ENCODE measurements around the gene ATXN7L1. TPM values are rescaled to one million over a fixed set of nuclear protein-coding genes. Genes with fewer than 3 reads are reported as not detected.

Gene ATXN7L1
- total RNA-seq, 1 donor from 2014 or later: 16.2 TPM

DNA sequence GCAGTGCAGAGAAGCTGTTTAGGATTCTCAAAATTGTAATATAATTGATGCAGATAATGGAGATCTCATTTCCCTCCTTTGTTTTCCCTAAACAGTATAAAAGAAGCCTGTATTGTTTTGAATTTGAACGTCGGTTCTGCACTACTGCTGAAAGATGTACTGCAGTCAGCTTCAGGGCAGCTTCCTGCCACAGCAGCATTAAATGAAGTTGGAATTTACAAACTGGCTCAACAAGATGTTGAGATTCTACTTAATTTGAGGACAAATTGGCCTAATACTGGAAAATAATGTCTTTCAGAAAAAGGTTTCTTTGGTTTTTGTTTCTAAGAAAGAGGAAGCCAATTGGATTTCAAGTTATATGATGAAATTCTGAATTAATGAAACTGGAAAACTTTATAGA is 309.4 kb downstream of the ATXN7L1 start:
- Histone ChIP-seq H3K36me3 (peaks cover 0 to 31% of the 10 kb centered on the region in 2 donors), H3K4me1 (peaks cover 9% of the 10 kb centered on the region), H3K4me3 (no peak overlapping the region), H3K27me3 (no peaks in the 10 kb centered on the region), H3K9me3 (no peaks in the 10 kb centered on the region), H3K27ac (peak overlapping the region; percentile 33)
- no peak for DNase-seq (ENCODE audit: extremely low spot score in 2 of 2)
- intact Hi-C loops (cut with DNase I): no loop called here
- TF ChIP-seq, protein P1, sequence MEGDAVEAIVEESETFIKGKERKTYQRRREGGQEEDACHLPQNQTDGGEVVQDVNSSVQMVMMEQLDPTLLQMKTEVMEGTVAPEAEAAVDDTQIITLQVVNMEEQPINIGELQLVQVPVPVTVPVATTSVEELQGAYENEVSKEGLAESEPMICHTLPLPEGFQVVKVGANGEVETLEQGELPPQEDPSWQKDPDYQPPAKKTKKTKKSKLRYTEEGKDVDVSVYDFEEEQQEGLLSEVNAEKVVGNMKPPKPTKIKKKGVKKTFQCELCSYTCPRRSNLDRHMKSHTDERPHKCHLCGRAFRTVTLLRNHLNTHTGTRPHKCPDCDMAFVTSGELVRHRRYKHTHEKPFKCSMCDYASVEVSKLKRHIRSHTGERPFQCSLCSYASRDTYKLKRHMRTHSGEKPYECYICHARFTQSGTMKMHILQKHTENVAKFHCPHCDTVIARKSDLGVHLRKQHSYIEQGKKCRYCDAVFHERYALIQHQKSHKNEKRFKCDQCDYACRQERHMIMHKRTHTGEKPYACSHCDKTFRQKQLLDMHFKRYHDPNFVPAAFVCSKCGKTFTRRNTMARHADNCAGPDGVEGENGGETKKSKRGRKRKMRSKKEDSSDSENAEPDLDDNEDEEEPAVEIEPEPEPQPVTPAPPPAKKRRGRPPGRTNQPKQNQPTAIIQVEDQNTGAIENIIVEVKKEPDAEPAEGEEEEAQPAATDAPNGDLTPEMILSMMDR (IDR thresholded peaks at IDR 0.05): no peak
- TF ChIP-seq POLR2A (IDR thresholded peaks at IDR 0.05) (no peak), POLR2AphosphoS5 (IDR thresholded peaks at IDR 0.05; ENCODE audit: insufficient read depth in 1 of 2, low read depth in 1 of 2) (no peak)

DNA sequence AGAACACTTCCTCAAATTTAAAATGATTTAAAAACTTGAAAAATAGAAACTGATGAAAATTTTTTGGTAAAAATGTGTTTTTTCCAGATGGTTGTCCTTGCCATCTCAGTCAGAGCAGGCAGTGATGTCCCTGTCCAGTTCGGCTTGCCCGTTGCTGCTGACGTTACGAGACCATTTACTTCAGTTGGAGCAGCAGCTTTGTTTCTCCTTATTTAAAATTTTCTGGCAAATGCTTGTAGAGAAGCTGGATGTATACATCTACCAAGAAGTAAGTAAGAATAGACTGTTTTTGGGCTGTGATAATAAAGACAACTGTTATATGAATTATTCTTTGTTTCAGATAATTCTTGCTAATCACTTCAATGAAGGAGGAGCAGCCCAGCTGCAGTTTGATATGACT is 311.2 kb downstream of the ATXN7L1 start:
- intact Hi-C loops (cut with DNase I): no loop called here
- H3K9me3 ChIP-seq: no peaks in the 10 kb centered on the region
- peaks cover 9% of the 10 kb centered on the region for H3K4me1 ChIP-seq
- H3K27me3 ChIP-seq: no peaks in the 10 kb centered on the region
- no peak for TF ChIP-seq POLR2AphosphoS5 (IDR thresholded peaks at IDR 0.05; ENCODE audit: insufficient read depth in 1 of 2, low read depth in 1 of 2)
- no peak for TF ChIP-seq POLR2A (IDR thresholded peaks at IDR 0.05)
- TF ChIP-seq, protein P1 (IDR thresholded peaks at IDR 0.05): no peak
- peaks cover 0 to 46% of the 10 kb centered on the region in 2 donors for H3K36me3 ChIP-seq
- H3K4me3 ChIP-seq: no peak overlapping the region
- no peak overlapping the region for H3K27ac ChIP-seq
- no peak for DNase-seq (ENCODE audit: extremely low spot score in 2 of 2)

DNA sequence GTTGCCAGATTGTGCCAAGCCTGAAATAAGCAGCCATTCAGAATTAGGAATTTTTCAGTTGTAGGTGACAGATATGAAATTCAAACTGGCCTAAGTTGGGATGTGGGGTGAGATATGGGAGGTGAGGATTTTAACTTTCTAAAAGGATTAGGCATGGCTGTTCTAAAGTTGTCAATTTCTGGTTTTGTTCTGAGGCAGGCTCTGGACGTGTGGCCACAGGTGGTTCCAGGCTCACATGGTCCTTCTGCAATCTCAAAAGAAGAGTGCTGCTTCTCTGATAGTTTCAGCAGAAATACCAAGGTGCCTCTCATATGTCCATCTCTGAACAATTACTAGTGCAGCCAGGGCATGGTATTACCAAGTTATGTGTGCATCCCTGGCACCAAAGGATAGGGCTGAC is 316.5 kb downstream of the ATXN7L1 start:
- no peak for DNase-seq (ENCODE audit: extremely low spot score in 2 of 2)
- intact Hi-C loops (cut with DNase I): no loop called here
- H3K4me1 ChIP-seq: no peaks in the 10 kb centered on the region
- no peaks in the 10 kb centered on the region for H3K9me3 ChIP-seq
- TF ChIP-seq POLR2A (IDR thresholded peaks at IDR 0.05) (no peak), POLR2AphosphoS5 (IDR thresholded peaks at IDR 0.05; ENCODE audit: insufficient read depth in 1 of 2, low read depth in 1 of 2) (no peak)
- TF ChIP-seq, protein P1 (IDR thresholded peaks at IDR 0.05): no peak
- no peak overlapping the region for H3K27ac ChIP-seq
- peaks cover 0 to 59% of the 10 kb centered on the region in 2 donors for H3K36me3 ChIP-seq
- H3K4me3 ChIP-seq: no peak overlapping the region
- H3K27me3 ChIP-seq: no peaks in the 10 kb centered on the region

Other genes starting within 250 kb of the ATXN7L1 start
- gene CDHR3, start 86.7 kb upstream of the ATXN7L1 start, total RNA-seq: 8.8 TPM
- 76.9 TPM for gene SYPL1, start 235.7 kb upstream of the ATXN7L1 start, total RNA-seq